OCI-M1 (cell line): ENCODE data around the gene PAOX.
"Not testable (repeated sequence)": the region's sequence is repeated elsewhere in the genome, so short reads cannot be mapped to it uniquely, and the experiment has no call there.

Source experiments
- DNase-seq: peaks from one replicate; lab custom pipeline; 2025; lab: John Stamatoyannopoulos, UW

Gene PAOX

GRCh38 chr10:133385214-133385613, 6.2 kb downstream of the PAOX start:
- no peak for DNase-seq

GRCh38 chr10:133386951-133387350, 7.9 kb downstream of the PAOX start:
- DNase-seq: not testable (repeated sequence)

GRCh38 chr10:133388236-133388972, 9.3 kb downstream of the PAOX start:
- DNase-seq: peak; percentile 91

DNA sequence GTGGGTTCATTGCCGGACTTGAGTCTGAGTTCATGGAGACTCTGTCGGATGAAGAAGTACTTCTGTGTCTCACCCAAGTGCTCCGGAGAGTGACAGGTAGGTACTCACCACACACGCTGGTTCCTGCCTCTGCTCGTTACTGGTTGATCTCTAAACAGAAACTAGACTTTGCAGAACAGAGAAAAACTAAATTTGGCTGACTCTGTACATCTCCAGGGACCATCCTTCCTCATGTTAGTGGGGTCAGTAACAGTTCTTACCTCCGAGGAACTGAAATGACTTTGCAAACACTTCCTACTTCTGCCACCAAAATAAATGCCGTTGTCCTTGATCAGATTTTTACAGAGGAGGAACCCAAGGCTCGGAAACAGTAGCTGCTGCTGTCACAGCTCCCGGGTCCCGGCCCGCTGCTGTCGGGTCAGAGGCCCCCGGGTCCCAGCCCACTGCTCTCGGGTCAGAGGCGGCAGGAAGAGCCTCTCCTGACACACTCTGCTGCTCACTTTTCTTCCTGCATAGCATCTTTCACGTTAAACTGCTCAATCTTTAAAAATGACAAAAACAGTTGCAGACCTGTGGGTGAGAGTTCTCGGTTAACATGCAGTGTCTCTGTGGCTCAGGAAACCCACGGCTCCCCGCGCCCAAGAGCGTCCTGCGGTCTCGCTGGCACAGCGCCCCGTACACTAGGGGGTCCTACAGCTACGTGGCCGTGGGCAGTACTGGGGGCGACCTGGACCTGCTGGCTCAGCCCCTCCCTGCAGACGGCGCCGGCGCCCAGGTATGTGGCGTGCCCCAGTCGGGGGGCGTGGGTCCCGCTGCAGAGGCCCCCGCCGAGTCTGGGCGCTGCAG, 10.1 kb downstream of the PAOX start:
- peak; percentile 76 for DNase-seq

- no peak for DNase-seq
Observed at GRCh38 chr10:133390597-133391248, 11.7 kb downstream of the PAOX start.

GRCh38 chr10:133391249-133391635, 12.2 kb downstream of the PAOX start:
- no peak for DNase-seq

- DNase-seq: no peak
Observed at GRCh38 chr10:133391761-133392518, 12.9 kb downstream of the PAOX start.

GRCh38 chr10:133393401-133394063, 14.5 kb downstream of the PAOX start:
- no peak for DNase-seq

DNA sequence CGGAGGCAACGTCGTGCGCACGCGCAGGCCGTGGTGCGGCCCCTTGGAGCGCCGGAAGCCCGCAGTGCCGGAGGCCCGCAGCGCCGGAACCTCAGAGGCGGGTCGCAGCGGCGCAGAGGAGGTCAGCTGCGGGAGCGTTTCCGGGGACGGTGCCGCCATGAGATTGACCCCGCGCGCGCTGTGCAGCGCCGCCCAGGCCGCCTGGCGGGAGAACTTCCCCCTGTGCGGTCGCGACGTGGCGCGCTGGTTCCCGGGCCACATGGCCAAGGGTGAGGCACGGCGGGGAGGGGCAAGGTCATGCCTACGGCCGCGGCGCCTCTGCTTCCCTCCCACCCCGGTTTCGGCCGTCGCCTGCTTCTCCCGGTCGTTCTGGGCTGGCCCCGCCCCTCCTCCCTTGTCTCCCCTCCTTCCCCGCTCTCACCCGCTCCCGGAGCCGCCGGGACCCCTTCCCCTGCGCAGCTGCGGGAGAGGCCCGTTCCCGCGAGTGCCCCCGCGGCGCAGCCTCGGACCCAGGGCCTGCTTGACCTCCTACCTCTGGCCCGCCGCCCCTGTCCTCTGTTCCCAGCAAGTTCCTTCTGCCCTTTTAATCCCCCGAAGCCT, 15.1 kb downstream of the PAOX start, which contains the start of gene MTG1:
Gene MTG1, plus strand, starts transcription at position 94 of the 600 bp plus-strand sequence. Its CDS starts 64 bp downstream, at position 158.
- peak; percentile 99 for DNase-seq

GRCh38 chr10:133394801-133395221, 15.7 kb downstream of the PAOX start:
- peak; percentile 74 for DNase-seq

DNA sequence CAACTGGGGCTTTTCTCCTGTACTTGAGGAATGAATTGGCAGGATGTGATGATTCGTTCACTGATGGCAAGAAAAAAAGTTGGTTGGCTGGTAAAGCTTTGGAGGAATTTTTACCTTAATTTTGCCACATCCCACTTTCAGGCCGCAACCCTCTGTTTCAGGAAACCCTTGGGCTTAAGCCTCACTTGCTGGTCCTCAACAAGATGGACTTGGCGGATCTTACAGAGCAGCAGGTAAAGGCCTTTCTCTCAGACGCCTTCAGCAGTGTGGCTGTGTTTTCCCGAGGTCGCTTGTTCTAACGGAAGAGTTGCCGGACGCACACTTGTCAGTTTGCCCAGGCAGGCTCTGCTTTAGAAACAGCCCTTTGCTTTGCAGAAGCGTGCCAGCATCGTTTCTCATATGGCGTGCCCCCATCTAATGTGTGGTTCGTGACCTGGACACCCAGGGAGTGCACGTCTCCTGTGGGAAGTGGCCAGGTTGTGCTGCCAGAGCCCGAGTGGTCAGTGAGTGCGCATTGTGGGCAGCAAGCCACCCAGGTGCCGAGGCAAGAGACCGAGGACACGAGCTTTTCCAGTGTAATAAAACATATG, 17.1 kb downstream of the PAOX start:
- DNase-seq: no peak

GRCh38 chr10:133397938-133398337, 18.9 kb downstream of the PAOX start:
- no peak for DNase-seq

DNA sequence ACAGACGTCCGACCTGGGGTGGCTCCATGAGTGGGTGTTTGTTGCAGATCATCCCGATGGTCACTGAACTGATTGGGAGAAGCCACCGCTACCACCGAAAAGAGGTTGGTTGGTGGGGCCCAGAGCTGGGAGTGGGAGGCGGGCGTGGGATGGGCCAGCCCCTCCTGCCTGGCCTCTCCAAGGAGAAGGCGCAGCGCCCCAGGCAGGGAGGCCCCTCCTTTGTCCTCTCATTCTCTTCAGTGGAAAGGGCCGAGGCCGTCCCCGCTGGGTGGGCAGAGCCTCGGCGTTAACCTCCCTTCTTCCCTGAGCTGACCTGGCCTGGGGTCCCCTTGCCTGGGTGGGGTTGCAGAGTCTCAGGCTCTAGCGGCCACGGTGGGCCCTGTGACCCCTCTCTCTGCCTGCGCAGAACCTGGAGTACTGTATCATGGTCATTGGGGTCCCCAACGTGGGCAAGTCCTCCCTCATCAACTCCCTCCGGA, 20.1 kb downstream of the PAOX start:
- DNase-seq: no peak

- DNase-seq: no peak
Observed at GRCh38 chr10:133400624-133401424, 21.8 kb downstream of the PAOX start.

DNA sequence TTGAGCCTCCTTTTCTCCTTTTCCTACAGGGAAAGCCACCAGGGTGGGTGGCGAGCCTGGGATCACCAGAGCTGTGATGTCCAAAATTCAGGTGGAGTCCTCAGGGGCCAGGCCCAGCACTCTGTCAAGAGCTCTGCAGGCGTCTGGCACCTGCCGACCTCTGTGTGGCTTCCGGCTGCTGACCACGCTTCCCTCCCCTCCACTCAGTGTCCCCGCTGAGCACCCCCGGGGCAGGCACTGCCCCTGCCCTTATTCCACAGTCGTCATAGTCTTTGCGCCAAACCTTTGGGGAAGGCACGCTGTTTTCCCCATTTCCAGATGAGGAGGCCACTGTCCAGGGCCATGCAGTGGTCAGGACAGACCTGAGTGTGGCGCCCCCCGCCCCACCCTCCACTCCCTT, 22.4 kb downstream of the PAOX start:
- no peak for DNase-seq

GRCh38 chr10:133401981-133402725, 23.1 kb downstream of the PAOX start:
- DNase-seq: no peak

DNA sequence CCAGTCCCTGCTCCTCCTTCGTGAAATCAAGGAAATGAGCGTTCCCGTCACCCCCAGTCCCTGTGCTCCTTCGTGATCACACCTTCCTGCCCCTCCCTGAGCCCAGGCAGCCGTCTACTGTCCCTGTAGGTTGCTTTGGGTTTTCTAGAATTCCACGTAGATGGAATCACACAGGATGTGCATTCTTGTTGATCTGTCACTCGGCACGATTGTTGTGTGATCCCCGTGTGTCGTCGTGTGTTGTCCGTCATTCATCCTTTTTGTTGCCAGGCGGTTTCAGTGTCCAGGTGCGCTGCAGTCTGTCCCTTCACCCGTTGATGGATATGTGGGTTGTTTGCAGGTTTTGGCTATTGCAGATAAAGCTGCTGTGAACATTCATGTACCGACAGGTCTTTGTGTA, 24.3 kb downstream of the PAOX start:
- no peak for DNase-seq

DNA sequence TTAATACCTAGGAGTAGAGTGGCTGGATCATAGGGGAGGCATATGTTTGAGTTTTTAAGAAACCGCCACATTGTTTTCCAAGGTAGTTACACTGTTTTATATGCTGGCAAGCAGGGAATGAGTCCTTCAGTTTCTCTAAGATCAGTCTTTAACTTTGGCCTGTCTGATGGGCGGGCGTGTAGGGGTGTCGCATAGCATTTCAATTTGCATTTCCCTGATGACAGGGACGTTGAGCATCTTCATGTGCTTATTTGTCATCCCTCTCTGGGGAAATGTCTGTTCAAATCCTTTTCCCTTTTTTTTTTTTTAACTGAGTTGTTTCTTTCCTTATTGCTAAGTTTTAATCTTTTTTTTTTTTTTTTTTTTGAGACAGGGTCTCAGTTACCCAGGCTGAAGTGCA, 24.7 kb downstream of the PAOX start:
- DNase-seq: no peak

- DNase-seq: no peak
Observed at GRCh38 chr10:133405272-133405671, 26.2 kb downstream of the PAOX start.
